ENCODE results near the gene ARPC4. TPM values are rescaled to one million over a fixed set of nuclear protein-coding genes. Genes with fewer than 3 reads are reported as not detected.
A peak's percentile ranks its signal among the peaks of the same experiment; 100 is the strongest.

Gene ARPC4
- total RNA-seq, 4 donors from 2014 or later = 104 to 189 (median 143) TPM

GRCh38 chr3:9785602-9786001 lies 7.3 kb upstream of the ARPC4 start:
- Histone ChIP-seq H3K4me1 (peaks cover 0 to 3% (median 0%) of the 10 kb centered on the region in 4 donors), H3K9me3 (no peaks in the 10 kb centered on the region), H3K27ac (no peak overlapping the region), H3K27me3 (no peaks in the 10 kb centered on the region), H3K36me3 (peaks cover 0 to 66% (median 28%) of the 10 kb centered on the region in 4 donors), H3K4me3 (no peak overlapping the region)
- 78 to 87% methylated on average over 1 to 7 of the region's 7 CpGs for WGBS, 2 donors (ENCODE audit: low coverage in 1 of 2)
- intact Hi-C loops (cut with DNase I; ENCODE audit: low total_unique reads) = no loop called here
- TF ChIP-seq EP300 (IDR thresholded peaks at IDR 0.05; ENCODE audit: low read depth) (no peak), CTCF (IDR thresholded peaks at IDR 0.05) (no peak), POLR2A (IDR thresholded peaks at IDR 0.05) (no peak), POLR2AphosphoS5 (IDR thresholded peaks at IDR 0.05) (no peak)
- no peak for DNase-seq
- in situ Hi-C loops (cut with MboI; ENCODE audit: low pct_ligation_motif_present in 1 of 4, low pct_unique_long_range_greater_than_20kb in 1 of 4, low sequenced_read_pairs in 3 of 4) = no loop called here

DNA sequence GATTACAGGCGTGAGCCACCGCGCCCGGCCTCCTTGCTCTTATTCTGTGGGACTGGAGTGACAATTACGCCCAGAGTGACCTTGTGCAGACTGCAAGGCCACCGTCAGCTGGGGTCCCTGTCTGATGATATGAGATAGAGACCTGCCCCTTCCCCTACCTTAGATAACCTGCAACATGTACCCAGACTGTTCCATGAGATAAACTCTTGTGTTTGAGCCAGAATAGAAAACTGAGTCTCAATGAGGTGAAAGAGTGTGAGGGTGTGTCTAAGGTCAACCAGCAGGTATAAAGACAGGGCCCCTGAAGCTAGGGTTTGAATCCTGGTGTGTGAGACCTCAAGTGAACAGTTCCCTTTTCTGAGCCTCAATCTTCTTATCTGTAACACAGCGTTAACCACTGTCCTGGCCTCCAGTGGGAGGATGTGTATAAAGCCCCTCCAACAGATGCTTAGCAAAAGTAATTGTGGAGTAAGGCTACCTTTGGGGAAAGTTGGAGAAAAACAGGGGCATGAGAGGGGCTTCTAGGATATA lies 6.6 kb upstream of the ARPC4 start:
- H3K27me3 ChIP-seq = no peaks in the 10 kb centered on the region
- WGBS, 2 donors (ENCODE audit: low coverage in 1 of 2) = 97 to 100% methylated on average over 2 to 7 of the region's 7 CpGs
- intact Hi-C loops (cut with DNase I; ENCODE audit: low total_unique reads) = no loop called here
- no peak overlapping the region for H3K4me3 ChIP-seq
- in situ Hi-C loops (cut with MboI; ENCODE audit: low pct_ligation_motif_present in 1 of 4, low pct_unique_long_range_greater_than_20kb in 1 of 4, low sequenced_read_pairs in 3 of 4) = no loop called here
- H3K4me1 ChIP-seq = peaks cover under 1 to 10% (median 3%) of the 10 kb centered on the region in 4 donors
- TF ChIP-seq CTCF (IDR thresholded peaks at IDR 0.05) (no peak), POLR2A (IDR thresholded peaks at IDR 0.05) (no peak)
- H3K27ac ChIP-seq = no peak overlapping the region
- peaks cover 0 to 66% (median 28%) of the 10 kb centered on the region in 4 donors for H3K36me3 ChIP-seq
- H3K9me3 ChIP-seq = no peaks in the 10 kb centered on the region
- no peak for DNase-seq

GRCh38 chr3:9786825-9787669 lies 5.8 kb upstream of the ARPC4 start:
- H3K9me3 ChIP-seq = no peaks in the 10 kb centered on the region
- intact Hi-C loops (cut with DNase I; ENCODE audit: low total_unique reads) (no loop called here), in situ Hi-C loops (cut with MboI; ENCODE audit: low pct_ligation_motif_present in 1 of 4, low pct_unique_long_range_greater_than_20kb in 1 of 4, low sequenced_read_pairs in 3 of 4) (no loop called here)
- TF ChIP-seq EP300 (IDR thresholded peaks at IDR 0.05; ENCODE audit: low read depth) (no peak), CTCF (IDR thresholded peaks at IDR 0.05) (peak in 2 of 5 experiments; percentile 17 to 27), POLR2AphosphoS5 (IDR thresholded peaks at IDR 0.05) (no peak), POLR2A (IDR thresholded peaks at IDR 0.05) (no peak)
- H3K4me3 ChIP-seq = no peak overlapping the region
- no peak overlapping the region for H3K27ac ChIP-seq
- peaks cover 0 to 65% (median 26%) of the 10 kb centered on the region in 4 donors for H3K36me3 ChIP-seq
- 85 to 91% methylated on average over 6 to 13 of the region's 13 CpGs for WGBS, 2 donors (ENCODE audit: low coverage in 1 of 2)
- DNase-seq = no peak
- no peaks in the 10 kb centered on the region for H3K27me3 ChIP-seq
- peaks cover 7 to 15% (median 9%) of the 10 kb centered on the region in 4 donors for H3K4me1 ChIP-seq

DNA sequence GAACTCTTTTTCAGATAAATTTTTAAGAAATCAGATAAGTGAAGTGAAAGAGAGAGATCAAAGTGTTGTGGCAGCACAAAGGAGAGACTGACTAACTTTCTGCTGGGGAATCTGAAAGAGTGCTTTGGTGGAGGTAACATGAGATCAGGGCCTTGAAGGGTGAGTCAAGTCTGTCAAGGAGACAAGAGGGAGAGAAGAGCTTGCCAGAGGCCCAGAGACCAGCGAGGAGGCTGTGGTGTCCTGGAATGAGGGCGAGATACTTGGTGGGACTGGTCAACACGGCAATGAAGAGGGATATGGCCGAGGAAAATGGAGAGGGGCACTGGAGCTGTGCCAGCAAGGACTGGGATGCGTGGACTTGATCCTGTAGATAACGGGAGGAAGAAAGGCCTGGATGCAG lies 5.2 kb upstream of the ARPC4 start:
- WGBS, 2 donors (ENCODE audit: low coverage in 1 of 2) = 76 to 84% methylated on average over 6 of the region's 6 CpGs
- DNase-seq = no peak
- no peak overlapping the region for H3K4me3 ChIP-seq
- TF ChIP-seq EP300 (IDR thresholded peaks at IDR 0.05; ENCODE audit: low read depth) (no peak), POLR2AphosphoS5 (IDR thresholded peaks at IDR 0.05) (no peak), CTCF (IDR thresholded peaks at IDR 0.05) (no peak), POLR2A (IDR thresholded peaks at IDR 0.05) (no peak)
- H3K27ac ChIP-seq = no peak overlapping the region
- no peaks in the 10 kb centered on the region for H3K27me3 ChIP-seq
- in situ Hi-C loops (cut with MboI; ENCODE audit: low pct_ligation_motif_present in 1 of 4, low pct_unique_long_range_greater_than_20kb in 1 of 4, low sequenced_read_pairs in 3 of 4) (no loop called here), intact Hi-C loops (cut with DNase I; ENCODE audit: low total_unique reads) (no loop called here)
- H3K4me1 ChIP-seq = peaks cover 7 to 14% (median 9%) of the 10 kb centered on the region in 4 donors
- no peaks in the 10 kb centered on the region for H3K9me3 ChIP-seq
- peaks cover 0 to 58% (median 23%) of the 10 kb centered on the region in 4 donors for H3K36me3 ChIP-seq

Measured in transverse colon (tissue), 4 donors.